Body of pancreas (tissue), 4 donors: Measurements from ENCODE around the gene COL23A1. TPM values are rescaled to one million over a fixed set of nuclear protein-coding genes. Genes with fewer than 3 reads are reported as not detected.
"Not testable (repeated sequence)": the region's sequence is repeated elsewhere in the genome, so short reads cannot be mapped to it uniquely, and the experiment has no call there.

ENCODE experiments used
- ATAC-seq: fragments of 150-250 bp; one replicate; pipeline ENCODE4 v1.9.1; 2016
- DNase-seq, 4 donors: peaks; one replicate each; pipeline ENCODE4 v3.0.0-alpha.2; 2019
- H3K27ac ChIP-seq, 4 donors: fragments of 200-600 bp; sonication (generic); 1 replicate in 3 of 4; 2 replicates in 1 of 4; pipeline versions ENCODE4 v1.5.1 to v1.6.1; 2016 to 2019; ENCODE audit warnings: mild to moderate bottlenecking in 1 of 4, mixed read lengths in 1 of 4, moderate library complexity in 1 of 4
- H3K27me3 ChIP-seq, 2 donors: fragments of 200-600 bp; sonication (generic); one replicate each; pipeline ENCODE4 v1.6.0; 2016; ENCODE audit warnings: mild to moderate bottlenecking in 1 of 2
- H3K36me3 ChIP-seq, 2 donors: fragments of 200-600 bp; sonication (generic); replicated peaks in 1 of 2; 2 replicates each; pipeline ENCODE4 v1.5.1; 2016; ENCODE audit warnings: low read depth in 2 of 2; ENCODE audit not compliant: insufficient read depth in 1 of 2
- H3K4me1 ChIP-seq: fragments of 200-600 bp; sonication (generic); one replicate; pipeline ENCODE4 v1.6.0; 2016
- H3K4me3 ChIP-seq, 2 donors: fragments of 200-600 bp; sonication (generic); 1 replicate in 1 of 2; 2 replicates in 1 of 2; pipeline ENCODE4 v1.5.1; 2016 to 2019
- H3K9me3 ChIP-seq, 3 donors: fragments of 200-600 bp; sonication (generic); 1 replicate in 2 of 3; 2 replicates in 1 of 3; pipeline ENCODE4 v1.5.1; 2016
- CTCF ChIP-seq, 7 experiments: fragments of 450-650 bp in 4 of 7; fragments of 200-600 bp in 3 of 7; sonication (generic) in 3 of 7; IDR thresholded peaks; one replicate each; pipeline ENCODE4 v1.5.1; 2016 to 2019; ENCODE audit warnings: antibody characterized with exemption in 7 of 7
- POLR2A ChIP-seq, 3 donors: fragments of 450-650 bp; IDR thresholded peaks; one replicate each; pipeline ENCODE4 v1.6.1; 2016; ENCODE audit warnings: antibody characterized with exemption in 3 of 3, mild to moderate bottlenecking in 2 of 3
- WGBS, 2 donors: methylation state at CpG; one replicate each; pipeline ENCODE4 v1.1.5; 2017; 5-methylcytosine and 5-hydroxymethylcytosine counted together
- intact Hi-C: fragments of 100-400 bp; cut with DNase I; formaldehyde crosslinking; loops from one replicate; pipeline ENCODE4 v1.15.1; 2023
- total RNA-seq, 2 donors: library from RNA; depleted of rRNA; stranded (reverse); fragments of >200 nt; gene quantifications; one replicate each; pipeline ENCODE4 v1.1.0, GENCODE V29; 2016

The COL23A1 gene
- total RNA-seq, 2 donors from 2014 or later, result not detected

DNA sequence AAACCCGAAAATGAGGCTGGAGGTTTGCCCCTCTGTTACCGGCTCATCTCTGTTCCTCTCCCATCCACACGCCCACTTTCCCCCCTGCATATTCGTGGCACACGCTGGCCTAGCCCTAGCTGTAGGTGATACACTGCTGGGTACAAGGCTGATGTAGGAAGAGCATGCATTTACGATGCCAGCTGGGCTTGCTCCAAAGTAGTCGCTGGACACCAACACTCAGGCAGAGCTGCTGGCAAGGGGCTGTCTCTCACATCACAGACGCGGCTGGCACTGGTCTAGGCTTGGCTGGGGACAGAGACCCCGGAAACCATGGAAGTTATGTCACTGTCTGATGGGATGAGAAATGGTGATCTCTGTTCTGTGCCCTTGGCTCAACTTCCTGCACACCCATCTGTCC is 347.8 kb downstream of the COL23A1 start:
- intact Hi-C loops, result no loop called here
- peaks cover 7% of the 10 kb centered on the region for H3K4me1 ChIP-seq
- no peak overlapping the region for H3K4me3 ChIP-seq
- no peak for TF ChIP-seq POLR2A (IDR thresholded peaks at IDR 0.05)
- TF ChIP-seq CTCF (IDR thresholded peaks at IDR 0.05), result no peak
- no peak overlapping the region for H3K27ac ChIP-seq
- H3K9me3 ChIP-seq, result no peaks in the 10 kb centered on the region
- DNase-seq, result no peak
- H3K27me3 ChIP-seq, result peaks cover 0 to 3% of the 10 kb centered on the region in 2 donors
- ATAC-seq, result no peak
- 65 to 74% methylated on average over 7 to 10 of the region's 10 CpGs for WGBS, 2 donors
- H3K36me3 ChIP-seq, result no peaks in the 10 kb centered on the region

- no peak overlapping the region for H3K4me3 ChIP-seq
- no peaks in the 10 kb centered on the region for H3K36me3 ChIP-seq
- no peaks in the 10 kb centered on the region for H3K9me3 ChIP-seq
- DNase-seq, result peak in 2 of 4 donors; percentile 26 to 28
- no peak overlapping the region for H3K27ac ChIP-seq
- H3K4me1 ChIP-seq, result peaks cover 13% of the 10 kb centered on the region
- ATAC-seq, result no peak
- H3K27me3 ChIP-seq, result peaks cover 0 to 3% of the 10 kb centered on the region in 2 donors
- WGBS, 2 donors, result 76 to 78% methylated on average over 6 to 10 of the region's 15 CpGs
- no peak for TF ChIP-seq CTCF (IDR thresholded peaks at IDR 0.05)
- TF ChIP-seq POLR2A (IDR thresholded peaks at IDR 0.05), result no peak
- intact Hi-C loops, result no loop called here
Measured at GRCh38 chr5:178241688-178242231, 348.4 kb downstream of the COL23A1 start.

DNA sequence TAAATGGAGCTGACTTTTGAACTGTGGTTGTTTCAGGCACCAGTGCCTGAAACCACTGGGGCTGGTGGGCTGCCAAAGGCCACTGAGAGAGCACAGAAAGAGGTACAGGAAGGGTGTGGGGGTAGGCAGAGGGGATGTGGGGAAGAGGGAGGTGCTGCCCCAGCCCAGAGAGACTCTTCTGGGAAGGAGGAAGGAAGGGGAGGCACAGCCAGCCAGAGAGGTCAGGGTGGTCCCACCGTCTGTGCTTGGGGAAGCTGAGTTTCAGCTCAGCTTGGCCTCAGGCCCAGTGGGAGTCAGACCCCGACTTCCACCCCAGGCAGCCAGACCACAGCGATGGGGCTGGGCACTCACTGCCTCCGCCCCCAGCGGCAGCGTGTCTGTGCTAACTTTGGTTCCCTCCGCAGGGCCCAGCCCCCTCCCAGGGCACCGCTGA is 348.9 kb downstream of the COL23A1 start:
- Histone ChIP-seq H3K36me3 (no peaks in the 10 kb centered on the region), H3K27me3 (peaks cover 0 to 3% of the 10 kb centered on the region in 2 donors), H3K4me3 (no peak overlapping the region), H3K27ac (no peak overlapping the region), H3K9me3 (no peaks in the 10 kb centered on the region), H3K4me1 (peaks cover 18% of the 10 kb centered on the region)
- intact Hi-C loops, result no loop called here
- WGBS, 2 donors, result 41 to 65% methylated on average over 7 to 8 of the region's 8 CpGs
- no peak for ATAC-seq
- no peak for TF ChIP-seq CTCF (IDR thresholded peaks at IDR 0.05)
- no peak for TF ChIP-seq POLR2A (IDR thresholded peaks at IDR 0.05)
- DNase-seq, result peak in 1 of 4 donors; percentile 40

DNA sequence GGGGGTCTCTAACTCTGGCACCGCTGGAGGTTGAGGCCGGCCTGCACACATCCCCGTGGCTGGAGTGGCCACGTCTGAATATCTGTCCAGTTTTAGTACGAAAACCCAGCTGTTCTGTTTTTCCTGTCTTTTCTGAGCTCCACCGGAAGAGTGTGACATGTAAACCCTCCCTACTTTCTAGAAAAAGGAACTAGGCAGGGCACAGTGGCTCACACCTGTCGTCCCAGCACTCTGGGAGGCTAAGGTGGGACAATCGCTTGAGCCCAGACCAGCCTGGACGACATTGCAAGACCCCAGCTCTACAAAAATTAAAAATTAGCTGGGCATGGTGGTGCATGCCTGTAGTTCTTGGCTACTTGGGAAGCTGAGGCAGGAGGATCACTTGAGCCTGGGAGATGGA is 349.4 kb downstream of the COL23A1 start:
- no peak for ATAC-seq
- TF ChIP-seq CTCF (IDR thresholded peaks at IDR 0.05) (no peak), POLR2A (IDR thresholded peaks at IDR 0.05) (no peak)
- H3K27me3 ChIP-seq, result no peaks in the 10 kb centered on the region
- no peak overlapping the region for H3K4me3 ChIP-seq
- DNase-seq, result no peak
- H3K27ac ChIP-seq, result peak overlapping the region in 1 of 4 donors; percentile 5
- 60 to 80% methylated on average over 9 of the region's 9 CpGs for whole genome bisulfite sequencing, 2 donors
- H3K36me3 ChIP-seq, result no peaks in the 10 kb centered on the region
- H3K9me3 ChIP-seq, result no peaks in the 10 kb centered on the region
- intact Hi-C loops, result no loop called here
- peaks cover 20% of the 10 kb centered on the region for H3K4me1 ChIP-seq

DNA sequence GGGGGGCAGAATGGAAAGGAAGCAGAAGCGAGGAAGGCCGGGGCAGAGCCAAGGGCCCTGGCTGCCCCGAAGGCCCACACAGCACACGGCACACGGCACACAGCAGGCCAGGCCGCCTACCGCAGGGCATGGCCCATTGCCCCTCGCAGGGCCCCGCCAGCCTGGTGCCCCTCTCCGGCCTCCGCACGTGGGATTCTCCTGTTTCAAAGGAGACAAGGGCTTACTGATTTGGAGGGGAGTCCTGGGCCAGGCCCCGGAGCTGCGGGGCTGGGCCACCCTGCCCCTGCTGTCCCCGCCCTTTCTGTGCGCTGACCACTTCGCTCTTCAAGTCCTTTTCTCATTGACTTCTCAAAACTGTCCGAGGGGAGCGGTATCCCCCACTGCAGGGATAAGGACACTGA is 349.9 kb downstream of the COL23A1 start:
- ATAC-seq (no peak), DNase-seq (no peak)
- Histone ChIP-seq H3K4me1 (peaks cover 20% of the 10 kb centered on the region), H3K4me3 (no peak overlapping the region), H3K27me3 (no peaks in the 10 kb centered on the region), H3K27ac (peak overlapping the region in 1 of 4 donors; percentile 5), H3K9me3 (no peaks in the 10 kb centered on the region), H3K36me3 (no peaks in the 10 kb centered on the region)
- intact Hi-C loops, result no loop called here
- WGBS, 2 donors, result 63 to 86% methylated on average over 16 to 17 of the region's 19 CpGs
- no peak for TF ChIP-seq CTCF (IDR thresholded peaks at IDR 0.05)
- no peak for TF ChIP-seq POLR2A (IDR thresholded peaks at IDR 0.05)

- H3K4me3 ChIP-seq, ATAC-seq, H3K27me3 ChIP-seq, DNase-seq, H3K9me3 ChIP-seq, H3K36me3 ChIP-seq, intact Hi-C loops: not testable (repeated sequence)
- Histone ChIP-seq H3K4me1 (peaks cover 20% of the 10 kb centered on the region), H3K27ac (peak overlapping the region in 1 of 4 donors; percentile 44)
- WGBS, 2 donors, result 65 to 76% methylated on average over 4 to 14 of the region's 16 CpGs
Measured at GRCh38 chr5:178239626-178240301, 350.4 kb downstream of the COL23A1 start.
